ENCODE measurements around the gene NACC1. TPM values are rescaled to one million over a fixed set of nuclear protein-coding genes. Genes with fewer than 3 reads are reported as not detected.

Gene NACC1
- polyA plus RNA-seq, 2 of the 4 experiments (the other 2 are of a cell fraction): 26.1 to 37.9 TPM

GRCh38 chr19:13094771-13095392, 23.2 kb upstream of the NACC1 start:
- Histone ChIP-seq H3K9me3 (no peaks in the 10 kb centered on the region), H3K4me1 (peaks cover 57% of the 10 kb centered on the region), H3K4me3 (no peak overlapping the region), H3K27ac (peak overlapping the region in 1 of 2 experiments; percentile 16; a peak in 1 of 6 replicates), H3K4me2 (peak overlapping the region; percentile 28; the same call in 2 of the 3 replicates)
- FAIRE-seq: no peak
- ATAC-seq: peak; percentile 17 to 49; a peak in 3 of 6 replicates
- ChIA-PET CTCF (interaction anchor here (0.8 to 9.1 kb wide), 30 partner anchors 10 to 168 kb away, joined by 3 to 309 read pairs (median 8); partner anchors contain the start of genes IER2 and STX10), POLR2A (no interaction called here)
- TF ChIP-seq POLR2A (IDR thresholded peaks at IDR 0.05; ENCODE audit: low read length) (no peak), CBX8 (IDR thresholded peaks at IDR 0.05) (no peak), CHD2 (IDR thresholded peaks at IDR 0.05; ENCODE audit: low read length, partially characterized antibody) (no peak), KDM1A (IDR thresholded peaks at IDR 0.05; ENCODE audit: low read depth) (no peak), CHD4 (IDR thresholded peaks at IDR 0.05; ENCODE audit: borderline replicate concordance) (no peak), HEYL (CRISPR knock-in tag; IDR thresholded peaks at IDR 0.05) (no peak), FOSB (CRISPR knock-in tag; IDR thresholded peaks at IDR 0.05) (no peak), FOXS1 (CRISPR knock-in tag; IDR thresholded peaks at IDR 0.05) (no peak), TP53 (CRISPR knock-in tag; IDR thresholded peaks at IDR 0.05) (no peak), EHF (CRISPR knock-in tag; IDR thresholded peaks at IDR 0.05) (no peak), RARB (CRISPR knock-in tag; IDR thresholded peaks at IDR 0.05) (no peak), POLR2AphosphoS2 (conservative IDR thresholded peaks at IDR 0.05; ENCODE audit: low read length) (no peak), ZNF302 (CRISPR knock-in tag; IDR thresholded peaks at IDR 0.05) (no peak), ZFP36 (IDR thresholded peaks at IDR 0.05; ENCODE audit: borderline replicate concordance, partially characterized antibody) (no peak)
- no peak for DNase-seq (ENCODE audit: low read depth in 1 of 2, low spot score in 1 of 2)
- 64% methylated on average over 11 of the region's 16 CpGs for WGBS (ENCODE audit: missing lambda C conversion rate)

GRCh38 chr19:13095393-13095784, 22.7 kb upstream of the NACC1 start:
- POLR2A ChIA-PET: no interaction called here
- Histone ChIP-seq H3K27ac (no peak overlapping the region), H3K9me3 (no peaks in the 10 kb centered on the region), H3K4me3 (no peak overlapping the region), H3K4me1 (peaks cover 57% of the 10 kb centered on the region), H3K4me2 (peak overlapping the region; percentile 28; the same call in 2 of the 3 replicates)
- DNase-seq (ENCODE audit: low read depth in 1 of 2, low spot score in 1 of 2): no peak
- FAIRE-seq: no peak
- WGBS (ENCODE audit: missing lambda C conversion rate): 92% methylated on average over 7 of the region's 25 CpGs
- no peak for TF ChIP-seq NFE2L2 (conservative IDR thresholded peaks at IDR 0.05; ENCODE audit: low read length)
- no peak for TF ChIP-seq HOXB13 (CRISPR knock-in tag; IDR thresholded peaks at IDR 0.05; ENCODE audit: low read depth)
- TF ChIP-seq MAZ (IDR thresholded peaks at IDR 0.05; ENCODE audit: borderline replicate concordance, low read depth, low read length): no peak
- TF ChIP-seq ZFP36 (IDR thresholded peaks at IDR 0.05; ENCODE audit: borderline replicate concordance, partially characterized antibody): no peak
- no peak for TF ChIP-seq RARB (CRISPR knock-in tag; IDR thresholded peaks at IDR 0.05)
- no peak for TF ChIP-seq KDM5A (IDR thresholded peaks at IDR 0.05)
- no peak for TF ChIP-seq MAX (IDR thresholded peaks at IDR 0.05)
- TF ChIP-seq NR3C1 (IDR thresholded peaks at IDR 0.05): no peak
- TF ChIP-seq HDAC2 (IDR thresholded peaks at IDR 0.05): no peak
- no peak for TF ChIP-seq FOSB (CRISPR knock-in tag; IDR thresholded peaks at IDR 0.05)
- no peak for TF ChIP-seq REST (IDR thresholded peaks at IDR 0.05)
- no peak for TF ChIP-seq POLR2AphosphoS2 (conservative IDR thresholded peaks at IDR 0.05; ENCODE audit: low read length)
- TF ChIP-seq PBX3 (IDR thresholded peaks at IDR 0.05): no peak
- no peak for TF ChIP-seq RFX5 (IDR thresholded peaks at IDR 0.05)
- no peak for TF ChIP-seq POLR2A (IDR thresholded peaks at IDR 0.05; ENCODE audit: low read length)
- CTCF ChIA-PET: interaction anchor here (1.0 to 9.1 kb wide), 14 partner anchors 10 to 167 kb away, joined by 3 to 309 read pairs (median 12); partner anchors contain the start of genes IER2 and STX10
- ATAC-seq: peak in 1 of 2 experiments; percentile 4; a peak in 1 of 6 replicates
